ENCODE measurements around the gene NFKBIZ. TPM values are rescaled to one million over a fixed set of nuclear protein-coding genes. Genes with fewer than 3 reads are reported as not detected.

NFKBIZ gene
- total RNA-seq, 2 donors from 2014 or later, result 25.7 to 38.3 TPM

DNA sequence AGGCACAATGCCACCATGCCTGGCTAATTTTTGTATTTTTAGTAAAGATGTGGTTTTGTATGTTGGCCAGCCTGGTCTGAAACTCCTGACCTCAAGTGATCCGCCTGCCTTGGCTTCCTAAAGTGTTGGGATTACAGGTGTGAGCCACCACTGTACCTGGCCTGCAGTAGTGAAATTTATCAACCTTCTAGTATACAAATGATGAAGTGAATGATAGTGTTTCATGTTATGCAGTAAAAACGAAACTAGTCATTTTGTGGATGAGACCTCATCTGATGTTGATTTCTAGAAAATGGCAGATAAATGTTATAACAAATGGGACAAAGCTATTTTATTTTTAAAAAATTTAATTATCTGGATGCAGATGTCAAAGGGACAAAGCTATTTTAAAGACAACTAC, 37.4 kb upstream of the NFKBIZ start:
- DNase-seq (ENCODE audit: low spot score), result no peak
- Histone ChIP-seq H3K36me3 (no peaks in the 10 kb centered on the region), H3K4me3 (no peak overlapping the region), H3K9me3 (no peaks in the 10 kb centered on the region), H3K4me1 (replicated peaks) (no peaks in the 10 kb centered on the region), H3K27ac (no peak overlapping the region), H3K27me3 (replicated peaks; ENCODE audit: insufficient read depth) (no peaks in the 10 kb centered on the region)
- TF ChIP-seq, protein P1, sequence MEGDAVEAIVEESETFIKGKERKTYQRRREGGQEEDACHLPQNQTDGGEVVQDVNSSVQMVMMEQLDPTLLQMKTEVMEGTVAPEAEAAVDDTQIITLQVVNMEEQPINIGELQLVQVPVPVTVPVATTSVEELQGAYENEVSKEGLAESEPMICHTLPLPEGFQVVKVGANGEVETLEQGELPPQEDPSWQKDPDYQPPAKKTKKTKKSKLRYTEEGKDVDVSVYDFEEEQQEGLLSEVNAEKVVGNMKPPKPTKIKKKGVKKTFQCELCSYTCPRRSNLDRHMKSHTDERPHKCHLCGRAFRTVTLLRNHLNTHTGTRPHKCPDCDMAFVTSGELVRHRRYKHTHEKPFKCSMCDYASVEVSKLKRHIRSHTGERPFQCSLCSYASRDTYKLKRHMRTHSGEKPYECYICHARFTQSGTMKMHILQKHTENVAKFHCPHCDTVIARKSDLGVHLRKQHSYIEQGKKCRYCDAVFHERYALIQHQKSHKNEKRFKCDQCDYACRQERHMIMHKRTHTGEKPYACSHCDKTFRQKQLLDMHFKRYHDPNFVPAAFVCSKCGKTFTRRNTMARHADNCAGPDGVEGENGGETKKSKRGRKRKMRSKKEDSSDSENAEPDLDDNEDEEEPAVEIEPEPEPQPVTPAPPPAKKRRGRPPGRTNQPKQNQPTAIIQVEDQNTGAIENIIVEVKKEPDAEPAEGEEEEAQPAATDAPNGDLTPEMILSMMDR (IDR thresholded peaks at IDR 0.05), result no peak
- no peak for TF ChIP-seq POLR2A (IDR thresholded peaks at IDR 0.05)
- no peak for TF ChIP-seq POLR2AphosphoS5 (IDR thresholded peaks at IDR 0.05)
- whole genome bisulfite sequencing, result 94% methylated on average over 2 of the region's 2 CpGs
- intact Hi-C loops (cut with DNase I), result loop anchor here (10.0 kb wide), 2 partner anchors 323 to 723 kb away; no protein-coding TSS in a partner anchor

DNA sequence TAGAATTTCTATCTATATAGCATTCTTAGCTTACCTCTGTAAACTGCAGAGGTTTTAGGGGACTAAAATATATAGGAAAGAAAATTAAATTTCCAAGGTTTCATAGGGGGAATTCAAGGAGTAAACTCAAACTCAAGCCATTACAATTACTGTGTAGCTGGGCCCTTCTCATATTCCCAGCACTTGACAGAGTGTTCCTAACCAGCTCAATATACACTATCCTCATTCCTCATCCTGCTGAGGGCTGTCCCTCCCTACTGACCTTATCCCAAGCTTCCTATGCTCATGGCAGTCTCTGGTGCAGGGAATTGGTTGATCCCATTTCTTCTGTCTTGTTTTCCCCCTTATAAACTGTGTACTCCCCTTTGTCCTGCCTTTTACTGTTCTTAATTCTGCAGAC, 36.4 kb upstream of the NFKBIZ start:
- TF ChIP-seq, protein P1 (IDR thresholded peaks at IDR 0.05), result no peak
- TF ChIP-seq POLR2AphosphoS5 (IDR thresholded peaks at IDR 0.05) (no peak), POLR2A (IDR thresholded peaks at IDR 0.05) (no peak)
- intact Hi-C loops (cut with DNase I), result loop anchor here (10.0 kb wide), 2 partner anchors 322 to 722 kb away; no protein-coding TSS in a partner anchor
- no peaks in the 10 kb centered on the region for H3K4me1 ChIP-seq (replicated peaks)
- H3K27ac ChIP-seq, result no peak overlapping the region
- no peak for DNase-seq (ENCODE audit: low spot score)
- no peaks in the 10 kb centered on the region for H3K9me3 ChIP-seq
- H3K4me3 ChIP-seq, result no peak overlapping the region
- H3K27me3 ChIP-seq (replicated peaks; ENCODE audit: insufficient read depth), result no peaks in the 10 kb centered on the region
- H3K36me3 ChIP-seq, result no peaks in the 10 kb centered on the region

DNA sequence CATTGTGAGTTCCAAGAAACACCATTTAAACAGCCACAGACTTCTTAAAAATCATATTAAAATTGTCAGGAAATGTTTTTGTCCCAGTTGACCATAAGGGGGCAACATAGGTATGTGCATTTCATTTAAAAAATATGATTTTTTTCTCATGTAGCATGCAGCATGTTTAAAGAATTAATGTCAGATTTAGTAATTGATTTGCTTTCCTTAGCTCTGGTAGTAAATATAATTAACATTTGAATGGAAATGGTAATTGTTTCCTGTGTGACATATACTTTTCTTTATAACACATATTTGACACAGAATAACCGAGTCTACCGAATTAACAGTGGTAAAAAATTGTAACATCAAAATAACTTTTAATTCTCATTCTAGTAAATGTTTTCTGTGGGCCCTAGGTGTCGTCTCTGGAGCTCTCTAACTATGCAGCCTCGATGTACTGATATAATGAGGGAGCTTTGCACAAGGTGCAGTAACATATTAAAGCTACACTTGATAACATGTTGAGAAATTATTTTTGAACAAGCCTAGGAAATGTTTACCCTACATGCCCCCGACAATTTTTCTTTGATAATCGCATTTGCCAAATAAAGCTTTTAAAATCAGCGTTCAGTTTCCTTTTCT, 35.4 kb upstream of the NFKBIZ start:
- Histone ChIP-seq H3K27me3 (replicated peaks; ENCODE audit: insufficient read depth) (no peaks in the 10 kb centered on the region), H3K4me3 (no peak overlapping the region), H3K9me3 (no peaks in the 10 kb centered on the region), H3K27ac (no peak overlapping the region), H3K36me3 (no peaks in the 10 kb centered on the region), H3K4me1 (replicated peaks) (no peaks in the 10 kb centered on the region)
- intact Hi-C loops (cut with DNase I), result loop anchor here (10.0 kb wide), 2 partner anchors 321 to 721 kb away; no protein-coding TSS in a partner anchor
- 53% methylated on average over 7 of the region's 7 CpGs for WGBS
- DNase-seq (ENCODE audit: low spot score), result no peak
- TF ChIP-seq, protein P1 (IDR thresholded peaks at IDR 0.05), result peak; percentile 45 to 75 (median 65)
- TF ChIP-seq POLR2AphosphoS5 (IDR thresholded peaks at IDR 0.05), result no peak

DNA sequence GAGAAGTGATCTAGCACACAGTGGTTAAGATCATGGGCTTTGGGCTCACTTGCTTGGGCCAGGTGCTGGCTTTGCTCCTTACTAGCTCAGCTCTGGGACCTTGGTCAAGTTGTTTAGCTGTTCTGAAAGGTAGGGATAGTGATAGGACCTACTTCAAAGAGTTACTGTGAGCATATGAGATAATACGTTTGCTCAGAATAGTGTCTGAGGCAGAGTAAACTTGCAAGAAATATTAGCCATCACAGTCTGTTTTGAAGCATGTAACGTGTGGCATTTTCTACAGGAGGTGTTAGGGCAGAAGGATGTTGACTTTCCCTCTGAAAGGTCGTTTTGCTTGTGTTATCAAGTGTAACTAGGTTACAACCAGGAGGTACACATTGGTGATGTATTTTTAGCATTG, 34.5 kb upstream of the NFKBIZ start:
- TF ChIP-seq POLR2AphosphoS5 (IDR thresholded peaks at IDR 0.05), result no peak
- TF ChIP-seq, protein P1 (IDR thresholded peaks at IDR 0.05), result no peak
- intact Hi-C loops (cut with DNase I), result loop anchor here (10.0 kb wide), 2 partner anchors 320 to 720 kb away; no protein-coding TSS in a partner anchor
- DNase-seq (ENCODE audit: low spot score), result no peak
- no peaks in the 10 kb centered on the region for H3K27me3 ChIP-seq (replicated peaks; ENCODE audit: insufficient read depth)
- no peaks in the 10 kb centered on the region for H3K9me3 ChIP-seq
- no peak overlapping the region for H3K27ac ChIP-seq
- no peaks in the 10 kb centered on the region for H3K4me1 ChIP-seq (replicated peaks)
- 44% methylated on average over 3 of the region's 3 CpGs for WGBS
- no peaks in the 10 kb centered on the region for H3K36me3 ChIP-seq
- H3K4me3 ChIP-seq, result no peak overlapping the region

All from prostate gland (tissue), 2 donors.